GM12878 (cell line): ENCODE results near the gene ITFG1. TPM values are rescaled to one million over a fixed set of nuclear protein-coding genes. Genes with fewer than 3 reads are reported as not detected.

ENCODE experiments used
- BCL11A ChIP-seq: IDR thresholded peaks from 2 replicates; pipeline ENCODE4 v1.6.1; 2011; ENCODE audit warnings: low read depth, low read length
- CHD4 ChIP-seq: fragments of 200-600 bp; sonication (generic); IDR thresholded peaks from 2 replicates; pipeline ENCODE4 v1.6.1; 2016; ENCODE audit warnings: mild to moderate bottlenecking
- CREB1 ChIP-seq: IDR thresholded peaks from 2 replicates; pipeline ENCODE4 v1.6.1; 2012; ENCODE audit warnings: low read depth, mild to moderate bottlenecking, inconsistent platforms
- EZH2 ChIP-seq: IDR thresholded peaks from 2 replicates; pipeline ENCODE4 v1.6.1; 2012; ENCODE audit warnings: low read depth, mild to moderate bottlenecking, control low read depth, inconsistent platforms, low read length, borderline replicate concordance; ENCODE audit not compliant: control insufficient read depth
- FOS ChIP-seq: IDR thresholded peaks from 3 replicates; pipeline ENCODE4 v1.6.1; 2011; ENCODE audit warnings: borderline replicate concordance; ENCODE audit not compliant: insufficient read length; ENCODE audit errors: extremely low read depth
- HCFC1 ChIP-seq: fragments of 150-350 bp; IDR thresholded peaks from 2 replicates; pipeline ENCODE4 v1.6.1; 2014; ENCODE audit warnings: low read length
- HDGF ChIP-seq: fragments of 450-650 bp; IDR thresholded peaks from 2 replicates; pipeline ENCODE4 v1.6.1; 2016; ENCODE audit warnings: antibody characterized with exemption
- HSF1 ChIP-seq: fragments of 150-350 bp; IDR thresholded peaks from 2 replicates; pipeline ENCODE4 v1.6.1; 2014; ENCODE audit warnings: mild to moderate bottlenecking, low read depth, low read length
- IRF5 ChIP-seq: fragments of 450-650 bp; IDR thresholded peaks from 2 replicates; pipeline ENCODE4 v1.6.1; 2017; ENCODE audit warnings: borderline replicate concordance
- JUNB ChIP-seq: IDR thresholded peaks from 2 replicates; pipeline ENCODE4 v1.6.1; 2016; ENCODE audit warnings: antibody characterized with exemption, mild to moderate bottlenecking
- MEF2A ChIP-seq: IDR thresholded peaks from 2 replicates; pipeline ENCODE4 v1.6.1; 2011; ENCODE audit warnings: low read depth, mild to moderate bottlenecking, low read length, moderate library complexity; ENCODE audit not compliant: insufficient read depth
- MXI1 ChIP-seq: fragments of 150-350 bp; IDR thresholded peaks from 2 replicates; pipeline ENCODE4 v1.6.1; 2011; ENCODE audit warnings: low read depth, mild to moderate bottlenecking, inconsistent platforms, low read length, improper control_type of control experiment
- NBN ChIP-seq: fragments of 450-650 bp; IDR thresholded peaks from 2 replicates; pipeline ENCODE4 v1.6.1; 2016
- NFYB ChIP-seq: IDR thresholded peaks from 2 replicates; pipeline ENCODE4 v1.6.1; 2011; ENCODE audit warnings: low read depth, mild to moderate bottlenecking, low read length, improper control_type of control experiment, moderate library complexity; ENCODE audit not compliant: insufficient read depth
- NKRF ChIP-seq: fragments of 450-650 bp; conservative IDR thresholded peaks from 2 replicates; pipeline ENCODE4 v1.6.1; 2017; ENCODE audit warnings: mild to moderate bottlenecking, moderate library complexity
- RUNX3 ChIP-seq: IDR thresholded peaks from 2 replicates; pipeline ENCODE4 v1.6.1; 2012; ENCODE audit warnings: low read length, inconsistent platforms
- SIN3A ChIP-seq: IDR thresholded peaks from 2 replicates; pipeline ENCODE4 v1.6.1; 2012; ENCODE audit warnings: low read depth, low read length, improper control_type of control experiment
- TARDBP ChIP-seq: IDR thresholded peaks from 2 replicates; pipeline ENCODE4 v1.6.1; 2016; ENCODE audit warnings: borderline replicate concordance
- TCF3 ChIP-seq: IDR thresholded peaks from 2 replicates; pipeline ENCODE4 v1.6.1; 2012; ENCODE audit warnings: low read depth, mild to moderate bottlenecking, low read length, borderline replicate concordance; ENCODE audit not compliant: insufficient read depth
- ZBTB33 ChIP-seq: fragments of 450-650 bp; IDR thresholded peaks from 2 replicates; pipeline ENCODE4 v1.6.1; 2017; ENCODE audit warnings: mild to moderate bottlenecking
- ZNF217 ChIP-seq: fragments of 450-650 bp; IDR thresholded peaks from 2 replicates; pipeline ENCODE4 v1.6.1; 2017; ENCODE audit warnings: antibody characterized with exemption, mild to moderate bottlenecking
- ZNF384 ChIP-seq: IDR thresholded peaks from 2 replicates; pipeline ENCODE4 v1.6.1; 2012; ENCODE audit warnings: low read depth, mild to moderate bottlenecking, low read length, improper control_type of control experiment, borderline replicate concordance
- polyA plus RNA-seq, 11 experiments: library from polyadenylated mRNA; depleted of rRNA in 4 of 11; unstranded in 6 of 11; stranded (reverse) in 5 of 11; fragments of >200 nt; fragmentation: Nextera tagmentation in 4 of 11; fragmentation: Illumina TruSeq in 1 of 11; extraction: Ambion mirVana in 4 of 11; extraction: Trizol in 1 of 11; gene quantifications; 1 replicate in 1 of 11; 2 replicates in 10 of 11; pipeline versions ENCODE4 v1.2.1 to v1.2.3, GENCODE V29; 2011 to 2016; ENCODE audit warnings: inconsistent platforms in 2 of 11, missing spikeins in 2 of 11, low read depth in 1 of 11
- total RNA-seq, 4 experiments: library from RNA; depleted of rRNA in 3 of 4; stranded (reverse); fragments of >200 nt in 3 of 4; fragmentation: Illumina TruSeq in 1 of 4; extraction: Trizol in 1 of 4; gene quantifications; 2 replicates each; pipeline versions ENCODE4 v1.2.1 to v1.2.3, GENCODE V29; 2013 to 2021

ITFG1 gene
- total and polyA plus RNA-seq, 10 of the 15 experiments (the other 5 are each of a cell fraction or from before 2014, with no cell fraction given), result 9.3 to 56.3 (median 28.6) TPM

- TF ChIP-seq FOS, result no peak
- peak; percentile 68; the same call in 1 of the 2 replicates for TF ChIP-seq SIN3A
- TF ChIP-seq CHD4, result no peak; the same call in 1 of the 2 replicates
- peak; percentile 58; the same call in 1 of the 2 replicates for TF ChIP-seq NBN
- no peak for TF ChIP-seq MEF2A
- peak; percentile 73 for TF ChIP-seq RUNX3
- TF ChIP-seq NFYB, result peak; percentile 20; the same call in 1 of the 2 replicates
- TF ChIP-seq HDGF, result peak; percentile 75; the same call in 1 of the 2 replicates
- peak; percentile 49; the same call in 1 of the 2 replicates for TF ChIP-seq NKRF
- TF ChIP-seq BCL11A, result no peak
- no peak for TF ChIP-seq ZNF217
- TF ChIP-seq HCFC1, result peak; percentile 32; the same call in 1 of the 2 replicates
- TF ChIP-seq JUNB, result no peak
- no peak for TF ChIP-seq EZH2
- no peak for TF ChIP-seq ZBTB33
- TF ChIP-seq HSF1, result no peak
- TF ChIP-seq ZNF384, result no peak
- TF ChIP-seq TARDBP, result no peak
- TF ChIP-seq MXI1, result no peak
- TF ChIP-seq IRF5, result no peak
- TF ChIP-seq TCF3, result no peak
- 0 out of 2 replicates have a peak, but pooled peaks have one; percentile 31 for TF ChIP-seq CREB1
Measured at GRCh38 chr16:47141773-47142485, 318.9 kb downstream of the ITFG1 start (continued).
